DND-41 (cell line): Measurements from ENCODE around the gene GIMAP8.
A peak's percentile ranks its signal among the peaks of the same experiment; 100 is the strongest.

Experiments used
- ATAC-seq: fragments of 200-7000 bp; cut with Tn5 transposase; 3 replicates; pipeline ENCODE4 v1.9.1; 2021; ENCODE audit warnings: low read depth; ENCODE audit not compliant: insufficient read depth
- DNase-seq: peaks from one replicate; pipeline ENCODE4 v3.0.0-alpha.2; 2020
- H2AFZ ChIP-seq: 2 replicates; pipeline ENCODE4 v1.6.0; 2012; ENCODE audit warnings: low read depth, low read length
- H3K27ac ChIP-seq: 2 replicates; pipeline ENCODE4 v1.5.1; 2012; ENCODE audit warnings: low read length, inconsistent platforms
- H3K27me3 ChIP-seq: fragments of 200-600 bp; sonication (generic); 2 replicates; pipeline ENCODE4 v1.6.0; 2012; ENCODE audit warnings: low read length, mild to moderate bottlenecking, inconsistent platforms; ENCODE audit not compliant: insufficient read depth, poor library complexity
- H3K36me3 ChIP-seq: 2 replicates; pipeline ENCODE4 v1.5.1; 2012; ENCODE audit warnings: low read length, inconsistent platforms; ENCODE audit not compliant: insufficient read depth
- H3K4me1 ChIP-seq: 2 replicates; pipeline ENCODE4 v1.5.1; 2012; ENCODE audit warnings: mild to moderate bottlenecking, low read length; ENCODE audit not compliant: insufficient read depth
- H3K4me2 ChIP-seq: 2 replicates; pipeline ENCODE4 v1.6.0; 2012; ENCODE audit warnings: mild to moderate bottlenecking, moderate library complexity, low read length, inconsistent platforms; ENCODE audit not compliant: insufficient read depth
- H3K4me3 ChIP-seq, 2 experiments: fragments of 200-600 bp in 1 of 2; shearing (Covaris generic) in 1 of 2; 2 replicates each; pipeline ENCODE4 v1.5.1; 2012 to 2016; ENCODE audit warnings: inconsistent platforms in 2 of 2, low read length in 2 of 2, mild to moderate bottlenecking in 2 of 2, low read depth in 1 of 2, moderate library complexity in 1 of 2
- H3K79me2 ChIP-seq: 2 replicates; pipeline ENCODE4 v1.6.0; 2012; ENCODE audit warnings: low read length, inconsistent platforms; ENCODE audit not compliant: insufficient read depth
- H3K9ac ChIP-seq: 2 replicates; pipeline ENCODE4 v1.6.0; 2012; ENCODE audit warnings: low read depth, mild to moderate bottlenecking, inconsistent platforms, low read length, moderate library complexity
- H3K9me3 ChIP-seq: 2 replicates; pipeline ENCODE4 v1.5.1; 2012; ENCODE audit warnings: low read length, moderate library complexity, mild to moderate bottlenecking, inconsistent platforms; ENCODE audit not compliant: insufficient read depth, severe bottlenecking
- H4K20me1 ChIP-seq: 2 replicates; pipeline ENCODE4 v1.6.0; 2012; ENCODE audit warnings: low read length; ENCODE audit not compliant: insufficient read depth
- CTCF ChIP-seq: IDR thresholded peaks from 2 replicates; pipeline ENCODE4 v1.5.1; 2012; ENCODE audit warnings: borderline replicate concordance, low read length, moderate library complexity, mild to moderate bottlenecking; ENCODE audit not compliant: poor library complexity, severe bottlenecking; ENCODE audit errors: extremely low read depth
- EZH2 ChIP-seq: IDR thresholded peaks from 3 replicates; pipeline ENCODE4 v1.6.1; 2012; ENCODE audit warnings: borderline replicate concordance, low read depth, mild to moderate bottlenecking, moderate library complexity, low read length, inconsistent platforms; ENCODE audit not compliant: severe bottlenecking

Gene GIMAP8

GRCh38 chr7:150450491-150451001, at the start of gene GIMAP8:
Gene GIMAP8, plus strand, starts transcription at chr7:150450630. Its CDS starts 16,069 bp downstream, at chr7:150466699.
- Histone ChIP-seq H3K4me3 (peak within 1 kb of the TSS in 1 of 2 experiments; percentile 54; a peak in 2 of 4 replicates), H3K9me3 (no peaks in the 10 kb centered on the region), H2AFZ (peak within 1 kb of the TSS; percentile 41), H3K4me1 (peaks cover 67% of the 10 kb centered on the region), H3K9ac (peak within 1 kb of the TSS; percentile 57), H3K27ac (peak within 1 kb of the TSS; percentile 78), H4K20me1 (no peaks in the 10 kb centered on the region), H3K36me3 (no peaks in the 10 kb centered on the region; the same call in 1 of the 2 replicates), H3K79me2 (no peaks in the 10 kb centered on the region; the same call in 1 of the 2 replicates), H3K4me2 (peak within 1 kb of the TSS; percentile 55), H3K27me3 (no peaks in the 10 kb centered on the region)
- ATAC-seq: peak; percentile 12
- DNase-seq: peak; percentile 53
- TF ChIP-seq CTCF (no peak), EZH2 (no peak)

- Histone ChIP-seq H3K4me1 (peaks cover 23% of the 10 kb centered on the region), H3K4me2 (no peak overlapping the region), H2AFZ (no peak overlapping the region), H3K27me3 (no peaks in the 10 kb centered on the region), H3K4me3 (no peak overlapping the region), H3K27ac (no peak overlapping the region), H3K9ac (no peak overlapping the region), H4K20me1 (no peaks in the 10 kb centered on the region), H3K79me2 (peaks cover 29% of the 10 kb centered on the region), H3K36me3 (peaks cover 34% of the 10 kb centered on the region), H3K9me3 (no peaks in the 10 kb centered on the region)
- TF ChIP-seq CTCF: no peak
- no peak for TF ChIP-seq EZH2
- no peak for ATAC-seq
- no peak for DNase-seq
Measured at GRCh38 chr7:150400788-150401423, 49.5 kb upstream of the GIMAP8 start.

- Histone ChIP-seq H2AFZ (no peak overlapping the region), H4K20me1 (no peaks in the 10 kb centered on the region), H3K4me3 (no peak overlapping the region), H3K79me2 (peaks cover 34% of the 10 kb centered on the region), H3K36me3 (peaks cover 30% of the 10 kb centered on the region), H3K4me1 (peaks cover 28% of the 10 kb centered on the region), H3K27me3 (no peaks in the 10 kb centered on the region), H3K27ac (no peak overlapping the region), H3K9ac (no peak overlapping the region), H3K4me2 (no peak overlapping the region), H3K9me3 (no peaks in the 10 kb centered on the region)
- ATAC-seq (no peak), DNase-seq (no peak)
- no peak for TF ChIP-seq CTCF
- TF ChIP-seq EZH2: no peak
Measured at GRCh38 chr7:150401424-150401790, 49.0 kb upstream of the GIMAP8 start.
